Amniotic stem cell (primary cell): Measurements from ENCODE around the gene NPVF.

Experiments
- DNase-seq: peaks from one replicate; lab custom pipeline; 2025; lab: John Stamatoyannopoulos, UW

NPVF gene

GRCh38 chr7:25228386-25228785 is at the start of gene NPVF:
TSS of gene NPVF (minus strand) at chr7:25228486. CDS start at chr7:25228439, 47 bp downstream.
- no peak for DNase-seq

- DNase-seq = no peak
These were observed 44.0 kb upstream of the NPVF start for GRCh38 chr7:25272265-25272664.

- DNase-seq = no peak
These were observed 35.1 kb upstream of the NPVF start for GRCh38 chr7:25263337-25263736.

- no peak for DNase-seq
These were observed 34.3 kb upstream of the NPVF start for GRCh38 chr7:25262586-25262985.

GRCh38 chr7:25261545-25262140 is 33.4 kb upstream of the NPVF start:
- no peak for DNase-seq

GRCh38 chr7:25260862-25261494 is 32.7 kb upstream of the NPVF start:
- DNase-seq = no peak

GRCh38 chr7:25259487-25260243 is 31.4 kb upstream of the NPVF start:
- peak; percentile 60 for DNase-seq

GRCh38 chr7:25256333-25256819 is 28.1 kb upstream of the NPVF start:
- no peak for DNase-seq

GRCh38 chr7:25255611-25256332 is 27.5 kb upstream of the NPVF start:
- no peak for DNase-seq

- DNase-seq = no peak
These were observed 26.3 kb upstream of the NPVF start for GRCh38 chr7:25254604-25255003.

- no peak for DNase-seq
These were observed 25.4 kb upstream of the NPVF start for GRCh38 chr7:25253714-25254113.

GRCh38 chr7:25250386-25250785 is 22.1 kb upstream of the NPVF start:
- DNase-seq = no peak

- DNase-seq = no peak
These were observed 21.5 kb upstream of the NPVF start for GRCh38 chr7:25249772-25250171.

- no peak for DNase-seq
These were observed 18.0 kb upstream of the NPVF start for GRCh38 chr7:25246306-25246705.

GRCh38 chr7:25244254-25245033 is 16.2 kb upstream of the NPVF start:
- DNase-seq = no peak

GRCh38 chr7:25242678-25243077 is 14.4 kb upstream of the NPVF start:
- no peak for DNase-seq

- DNase-seq = no peak
These were observed 12.6 kb upstream of the NPVF start for GRCh38 chr7:25240896-25241295.

GRCh38 chr7:25240340-25240739 is 12.1 kb upstream of the NPVF start:
- DNase-seq = no peak

GRCh38 chr7:25239888-25240287 is 11.6 kb upstream of the NPVF start:
- DNase-seq = no peak

- DNase-seq = no peak
These were observed 9.9 kb upstream of the NPVF start for GRCh38 chr7:25238066-25238725.

- DNase-seq = no peak
These were observed 7.2 kb upstream of the NPVF start for GRCh38 chr7:25235471-25235870.
